Tibial artery (tissue), 4 donors: ENCODE results near the gene CDC42BPA.

ENCODE experiments used
- DNase-seq, 2 donors: peaks; one replicate each; pipeline ENCODE4 v3.0.0-alpha.2; 2019
- H3K27ac ChIP-seq, 2 donors: fragments of 200-600 bp; sonication (generic) in 1 of 2; 1 replicate in 1 of 2; 2 replicates in 1 of 2; pipeline ENCODE4 v1.5.1; 2018 to 2019; ENCODE audit warnings: mild to moderate bottlenecking in 1 of 2
- H3K27me3 ChIP-seq, 2 donors: fragments of 200-600 bp; sonication (generic) in 1 of 2; one replicate each; pipeline versions ENCODE4 v1.5.1 to v1.6.0; 2016 to 2019
- H3K36me3 ChIP-seq, 3 donors: fragments of 200-600 bp; sonication (generic) in 2 of 3; one replicate each; pipeline ENCODE4 v1.5.1; 2016 to 2019; ENCODE audit warnings: mild to moderate bottlenecking in 2 of 3
- H3K4me1 ChIP-seq, 4 donors: fragments of 200-600 bp; sonication (generic) in 2 of 4; 1 replicate in 3 of 4; 2 replicates in 1 of 4; pipeline ENCODE4 v1.5.1; 2016 to 2019
- H3K4me3 ChIP-seq, 2 donors: fragments of 200-600 bp; sonication (generic) in 1 of 2; 1 replicate in 1 of 2; 2 replicates in 1 of 2; pipeline ENCODE4 v1.5.1; 2018 to 2019; ENCODE audit warnings: mild to moderate bottlenecking in 2 of 2
- H3K9me3 ChIP-seq, 3 donors: fragments of 200-600 bp; sonication (generic) in 1 of 3; one replicate each; pipeline ENCODE4 v1.5.1; 2016 to 2019
- CTCF ChIP-seq, 2 experiments: fragments of 200-600 bp in 1 of 2; fragments of 450-650 bp in 1 of 2; IDR thresholded peaks; one replicate each; pipeline ENCODE4 v1.5.1; 2017 to 2019; ENCODE audit warnings: antibody characterized with exemption in 2 of 2, mild to moderate bottlenecking in 1 of 2, moderate library complexity in 1 of 2
- intact Hi-C: fragments of 100-400 bp; cut with DNase I; formaldehyde crosslinking; loops from one replicate; pipeline ENCODE4 v1.15.0; 2023; ENCODE audit warnings: low total_unique reads

CDC42BPA gene

GRCh38 chr1:226975259-226976250 lies 342.7 kb downstream of the CDC42BPA start:
- DNase-seq, result no peak

GRCh38 chr1:226974544-226975258 lies 343.6 kb downstream of the CDC42BPA start:
- no peaks in the 10 kb centered on the region for H3K27me3 ChIP-seq
- H3K4me3 ChIP-seq, result peak overlapping the region in 1 of 2 donors; percentile 20
- intact Hi-C loops, result no loop called here
- DNase-seq, result peak; percentile 76 to 90
- peaks cover 0 to 43% (median 32%) of the 10 kb centered on the region in 4 donors for H3K4me1 ChIP-seq
- TF ChIP-seq CTCF (IDR thresholded peaks at IDR 0.05), result no peak
- H3K9me3 ChIP-seq, result no peaks in the 10 kb centered on the region
- H3K36me3 ChIP-seq, result peaks cover 0 to 30% (median 4%) of the 10 kb centered on the region in 3 donors
- peak overlapping the region; percentile 89 for H3K27ac ChIP-seq

More at GRCh38 chr1:226975259-226976250, 342.7 kb downstream of the CDC42BPA start:
- intact Hi-C loops, result no loop called here
- TF ChIP-seq CTCF (IDR thresholded peaks at IDR 0.05), result no peak
- Histone ChIP-seq H3K4me3 (peak overlapping the region in 1 of 2 donors; percentile 20), H3K9me3 (no peaks in the 10 kb centered on the region), H3K4me1 (peaks cover 0 to 52% (median 34%) of the 10 kb centered on the region in 4 donors), H3K27ac (peak overlapping the region; percentile 89), H3K27me3 (no peaks in the 10 kb centered on the region), H3K36me3 (peaks cover 0 to 28% (median 4%) of the 10 kb centered on the region in 3 donors)

GRCh38 chr1:226973898-226974543 lies 344.3 kb downstream of the CDC42BPA start:
- Histone ChIP-seq H3K27ac (peak overlapping the region; percentile 89), H3K36me3 (peaks cover 0 to 24% (median 4%) of the 10 kb centered on the region in 3 donors), H3K9me3 (no peaks in the 10 kb centered on the region), H3K27me3 (no peaks in the 10 kb centered on the region), H3K4me3 (peak overlapping the region in 1 of 2 donors; percentile 20), H3K4me1 (peaks cover 0 to 36% (median 30%) of the 10 kb centered on the region in 4 donors)
- intact Hi-C loops, result loop anchor here (1.0 kb wide), 1 partner anchor 34 kb away; the partner anchor contains the start of gene COQ8A
- peak; percentile 79 to 87 for DNase-seq
- no peak for TF ChIP-seq CTCF (IDR thresholded peaks at IDR 0.05)

- Histone ChIP-seq H3K4me3 (peak overlapping the region in 1 of 2 donors; percentile 20), H3K9me3 (no peaks in the 10 kb centered on the region), H3K27ac (peak overlapping the region; percentile 89), H3K36me3 (peaks cover 0 to 20% (median 4%) of the 10 kb centered on the region in 3 donors), H3K4me1 (peaks cover 0 to 36% (median 30%) of the 10 kb centered on the region in 4 donors), H3K27me3 (no peaks in the 10 kb centered on the region)
- TF ChIP-seq CTCF (IDR thresholded peaks at IDR 0.05), result no peak
- intact Hi-C loops, result loop anchor here (1.0 kb wide), 1 partner anchor 33 kb away; the partner anchor contains the start of gene COQ8A
- peak; percentile 62 to 76 for DNase-seq
These were observed 344.9 kb downstream of the CDC42BPA start for GRCh38 chr1:226973371-226973897.

- DNase-seq, result peak in 1 of 2 donors; percentile 60
- Histone ChIP-seq H3K27me3 (no peaks in the 10 kb centered on the region), H3K9me3 (no peaks in the 10 kb centered on the region), H3K36me3 (peaks cover 0 to 15% (median 4%) of the 10 kb centered on the region in 3 donors), H3K4me1 (peaks cover 0 to 36% (median 30%) of the 10 kb centered on the region in 4 donors), H3K4me3 (no peak overlapping the region), H3K27ac (peak overlapping the region; percentile 89)
- intact Hi-C loops, result loop anchor here (1.0 kb wide), 1 partner anchor 33 kb away; the partner anchor contains the start of gene COQ8A
- no peak for TF ChIP-seq CTCF (IDR thresholded peaks at IDR 0.05)
These were observed 345.4 kb downstream of the CDC42BPA start for GRCh38 chr1:226972931-226973330.
